Gastroesophageal sphincter (tissue), 3 donors: ENCODE results near the gene ATG7.

Experiments
- CTCF ChIP-seq, 4 experiments: fragments of 200-600 bp in 2 of 4; fragments of 450-650 bp in 2 of 4; sonication (generic) in 1 of 4; IDR thresholded peaks; one replicate each; pipeline ENCODE4 v1.5.1; 2017 to 2019; ENCODE audit warnings: antibody characterized with exemption in 4 of 4, mild to moderate bottlenecking in 2 of 4, moderate library complexity in 2 of 4
- EP300 ChIP-seq: sonication (generic); formaldehyde crosslinking; IDR thresholded peaks from one replicate; pipeline ENCODE4 v1.6.1; 2017; ENCODE audit warnings: antibody characterized with exemption, mild to moderate bottlenecking
- POLR2A ChIP-seq, 2 donors: fragments of 450-650 bp; IDR thresholded peaks; one replicate each; pipeline ENCODE4 v1.6.1; 2017; ENCODE audit warnings: antibody characterized with exemption in 2 of 2, mild to moderate bottlenecking in 2 of 2, moderate library complexity in 1 of 2
- POLR2AphosphoS5 ChIP-seq: sonication (generic); formaldehyde crosslinking; IDR thresholded peaks from one replicate; pipeline ENCODE4 v1.6.1; 2017; ENCODE audit warnings: antibody characterized with exemption

GRCh38 chr3:11393401-11393800 lies 121.2 kb downstream of the ATG7 start:
- TF ChIP-seq CTCF (IDR thresholded peaks at IDR 0.05) (no peak), POLR2A (IDR thresholded peaks at IDR 0.05) (no peak), POLR2AphosphoS5 (no peak), EP300 (no peak)
